H1 (cell line): ENCODE measurements around the gene ATOH8. TPM values are rescaled to one million over a fixed set of nuclear protein-coding genes. Genes with fewer than 3 reads are reported as not detected.

ENCODE experiments used
- CTCF ChIA-PET: fragments of 300-600 bp; sonication (Branson Sonifier 250); formaldehyde crosslinking; loops from one replicate; lab custom pipeline; 2021; ENCODE audit not compliant: partially characterized antibody; lab: Charles Lee
- POLR2A ChIA-PET: fragments of 300-600 bp; sonication (Branson Sonifier 250); formaldehyde crosslinking; loops from one replicate; lab custom pipeline; 2021; ENCODE audit warnings: inconsistent platforms; ENCODE audit not compliant: partially characterized antibody; lab: Charles Lee
- DNase-seq, 2 experiments: peaks; one replicate each; pipeline versions ENCODE4 v3.0.0 to v3.0.0-alpha.2; 2010 to 2022; ENCODE audit warnings: low spot score in 2 of 2, low read depth in 1 of 2, mixed read lengths in 1 of 2
- FAIRE-seq: peaks from 2 replicates; lab custom pipeline; 2011; peaks lifted over from hg19 to GRCh38; lab: Jason Lieb, UNC
- H2AFZ ChIP-seq: 2 replicates; pipeline ENCODE4 v1.8.1; 2012; ENCODE audit warnings: low read length, inconsistent platforms
- H2AK5ac ChIP-seq: 2 replicates; pipeline ENCODE4 v1.6.1; 2013; ENCODE audit warnings: low read depth, low read length
- H2BK120ac ChIP-seq: replicated peaks from 2 replicates; pipeline ENCODE3; 2013; ENCODE audit warnings: low read depth, low read length, inconsistent platforms
- H2BK12ac ChIP-seq: 2 replicates; pipeline ENCODE4 v1.6.1; 2013; ENCODE audit warnings: low read depth, low read length
- H2BK15ac ChIP-seq: 2 replicates; pipeline ENCODE4 v1.6.1; 2013; ENCODE audit warnings: low read length
- H2BK20ac ChIP-seq: 2 replicates; pipeline ENCODE4 v1.6.1; 2013; ENCODE audit warnings: low read length
- H2BK5ac ChIP-seq: 2 replicates; pipeline ENCODE4 v1.6.1; 2013; ENCODE audit warnings: low read depth, low read length
- H3K14ac ChIP-seq: 2 replicates; pipeline ENCODE4 v1.6.1; 2013; ENCODE audit warnings: inconsistent platforms; ENCODE audit not compliant: insufficient read length
- H3K18ac ChIP-seq: 2 replicates; pipeline ENCODE4 v1.6.1; 2013; ENCODE audit warnings: low read length; ENCODE audit errors: extremely low read depth
- H3K23ac ChIP-seq: 2 replicates; pipeline ENCODE4 v1.6.1; 2013; ENCODE audit warnings: inconsistent platforms; ENCODE audit not compliant: insufficient read length
- H3K23me2 ChIP-seq: 2 replicates; pipeline ENCODE4 v1.6.1; 2013; ENCODE audit warnings: low read depth, low read length
- H3K27ac ChIP-seq: 2 replicates; pipeline ENCODE4 v1.6.1; 2011; ENCODE audit warnings: low read depth, low read length, inconsistent platforms
- H3K27me3 ChIP-seq, 4 experiments: replicated peaks in 1 of 4; 1 replicate in 1 of 4; 2 replicates in 3 of 4; pipeline versions ENCODE4 v1.6.1 to v1.8.1; 2011 to 2013; ENCODE audit warnings: low read length in 3 of 4, mild to moderate bottlenecking in 3 of 4, inconsistent platforms in 2 of 4, mixed read lengths in 2 of 4, moderate library complexity in 1 of 4; ENCODE audit not compliant: control insufficient read depth in 3 of 4, insufficient read depth in 3 of 4; ENCODE audit errors: extremely low read depth in 1 of 4
- H3K36me3 ChIP-seq, 4 experiments: 2 replicates each; pipeline versions ENCODE4 v1.6.1 to v1.8.1; 2011 to 2013; ENCODE audit warnings: mild to moderate bottlenecking in 4 of 4, low read length in 3 of 4, moderate library complexity in 2 of 4, control low read depth in 1 of 4, inconsistent platforms in 1 of 4; ENCODE audit not compliant: insufficient read depth in 4 of 4, control insufficient read depth in 2 of 4
- H3K4ac ChIP-seq: replicated peaks from 2 replicates; pipeline ENCODE3; 2013; ENCODE audit warnings: low read length, low read depth, mixed read lengths, inconsistent platforms; ENCODE audit not compliant: insufficient read length
- H3K4me1 ChIP-seq, 4 experiments: replicated peaks in 1 of 4; 1 replicate in 1 of 4; 2 replicates in 3 of 4; pipeline versions ENCODE4 v1.6.1 to v1.8.1; 2011 to 2013; ENCODE audit warnings: low read length in 3 of 4, inconsistent platforms in 2 of 4, mixed read lengths in 1 of 4; ENCODE audit not compliant: insufficient read depth in 4 of 4, control insufficient read depth in 3 of 4
- H3K4me2 ChIP-seq, 2 experiments: 2 replicates each; pipeline versions ENCODE4 v1.6.1 to v1.8.1; 2011 to 2013; ENCODE audit warnings: low read depth in 2 of 2, low read length in 2 of 2, control low read depth in 1 of 2, inconsistent platforms in 1 of 2, mild to moderate bottlenecking in 1 of 2; ENCODE audit not compliant: insufficient read depth in 1 of 2
- H3K4me3 ChIP-seq, 4 experiments: fragments of 200-600, 300-600 bp in 1 of 4; sonication (generic), shearing (Covaris generic), sonication (Bioruptor Twin) in 1 of 4; 2 replicates each; pipeline versions ENCODE4 v1.5.1 to v1.8.1; 2011 to 2016; ENCODE audit warnings: low read length in 4 of 4, low read depth in 3 of 4, control low read depth in 2 of 4, inconsistent platforms in 2 of 4, mild to moderate bottlenecking in 2 of 4, mixed read lengths in 1 of 4, moderate library complexity in 1 of 4; ENCODE audit not compliant: insufficient read depth in 2 of 4; ENCODE audit errors: extremely low read depth in 1 of 4
- H3K56ac ChIP-seq: replicated peaks from 2 replicates; pipeline ENCODE3; 2013; ENCODE audit warnings: low read depth, mild to moderate bottlenecking, mixed read lengths, low read length, inconsistent platforms; ENCODE audit not compliant: insufficient read length
- H3K79me1 ChIP-seq: 2 replicates; pipeline ENCODE4 v1.6.1; 2013; ENCODE audit warnings: low read depth, low read length, control low read depth
- H3K79me2 ChIP-seq, 2 experiments: 2 replicates each; pipeline versions ENCODE4 v1.6.1 to v1.8.1; 2012 to 2013; ENCODE audit warnings: low read length in 2 of 2, mild to moderate bottlenecking in 2 of 2, inconsistent platforms in 1 of 2; ENCODE audit not compliant: insufficient read depth in 2 of 2, control insufficient read depth in 1 of 2
- H3K9ac ChIP-seq, 4 experiments: replicated peaks in 1 of 4; 1 replicate in 1 of 4; 2 replicates in 3 of 4; pipeline versions ENCODE4 v1.6.1 to v1.8.1; 2011 to 2013; ENCODE audit warnings: low read depth in 3 of 4, low read length in 3 of 4, control low read depth in 2 of 4, mild to moderate bottlenecking in 2 of 4, moderate library complexity in 2 of 4, inconsistent platforms in 1 of 4; ENCODE audit errors: extremely low read depth in 1 of 4
- H3K9me3 ChIP-seq, 2 experiments: 2 replicates each; pipeline versions ENCODE4 v1.6.1 to v1.8.1; 2012 to 2013; ENCODE audit warnings: mild to moderate bottlenecking in 2 of 2, moderate library complexity in 2 of 2, control low read depth in 1 of 2, inconsistent platforms in 1 of 2, low read depth in 1 of 2, low read length in 1 of 2, mixed read lengths in 1 of 2; ENCODE audit not compliant: insufficient read depth in 2 of 2
- H4K20me1 ChIP-seq, 2 experiments: replicated peaks in 1 of 2; 2 replicates each; pipeline versions ENCODE3 to v1.8.1; 2011 to 2013; ENCODE audit warnings: inconsistent platforms in 2 of 2, low read length in 2 of 2, mild to moderate bottlenecking in 1 of 2; ENCODE audit not compliant: insufficient read depth in 2 of 2, control insufficient read depth in 1 of 2
- H4K5ac ChIP-seq: 2 replicates; pipeline ENCODE4 v1.6.1; 2013; ENCODE audit warnings: low read length, low read depth, mixed read lengths, inconsistent platforms; ENCODE audit not compliant: insufficient read length
- H4K8ac ChIP-seq: 2 replicates; pipeline ENCODE4 v1.8.0; 2013; ENCODE audit warnings: mild to moderate bottlenecking, moderate library complexity, low read length, inconsistent platforms; ENCODE audit not compliant: insufficient read depth; ENCODE audit errors: extremely low read depth
- H4K91ac ChIP-seq: replicated peaks from 2 replicates; pipeline ENCODE3; 2013; ENCODE audit warnings: low read length, mixed read lengths, inconsistent platforms; ENCODE audit not compliant: insufficient read length
- SIRT6 ChIP-seq: IDR thresholded peaks from one replicate; pipeline ENCODE4 v1.7.1; 2012; ENCODE audit warnings: low read length, inconsistent platforms
- TAF7 ChIP-seq: optimal IDR thresholded peaks from 2 replicates; pipeline ENCODE3; 2011; ENCODE audit warnings: low read depth, mild to moderate bottlenecking, inconsistent platforms, low read length, moderate library complexity, borderline replicate concordance
- WGBS, 2 experiments: shearing (Covaris generic) in 1 of 2; methylation state at CpG; one replicate each; pipeline versions ENCODE4 v1.1.6 to v1.1.7; 2013 to 2015; ENCODE audit warnings: low lambda C conversion rate in 2 of 2, mixed read lengths in 2 of 2, inconsistent platforms in 1 of 2, low coverage in 1 of 2, missing lambda C conversion rate in 1 of 2; ENCODE audit not compliant: insufficient replicate concordance in 2 of 2, insufficient coverage in 1 of 2, insufficient read length in 1 of 2; ENCODE audit errors: extremely low coverage in 1 of 2, missing lambda C conversion rate in 1 of 2; 5-methylcytosine and 5-hydroxymethylcytosine counted together
- polyA plus RNA-seq, 7 experiments: library from polyadenylated mRNA; depleted of rRNA in 3 of 7; stranded (reverse) in 5 of 7; unstranded in 2 of 7; fragments of >200 nt in 5 of 7; fragments of 200-250 nt in 2 of 7; gene quantifications; 1 replicate in 5 of 7; 2 replicates in 1 of 7; 4 replicates in 1 of 7; pipeline versions ENCODE4 v1.2.1 to v1.2.3, GENCODE V29; 2011 to 2013; ENCODE audit warnings: missing spikeins in 2 of 7, mixed read lengths in 2 of 7
- total RNA-seq: library from RNA; stranded (reverse); fragmentation: NEBNext Ultra II Directional; extraction: Animal tissue kit (Norgen Biotek cat#: 25700); gene quantifications from 2 replicates; pipeline ENCODE4 v1.2.1, GENCODE V29; 2021
- TF ChIP-seq, protein P1 (sequence below): IDR thresholded peaks from 2 replicates; pipeline ENCODE4 v1.6.1; 2012; ENCODE audit warnings: low read length, inconsistent platforms

The ATOH8 gene
- total and polyA plus RNA-seq, 2 of the 8 experiments (the other 6 are each of a cell fraction or from before 2014, with no cell fraction given), result 0.50 to 0.53 TPM

DNA sequence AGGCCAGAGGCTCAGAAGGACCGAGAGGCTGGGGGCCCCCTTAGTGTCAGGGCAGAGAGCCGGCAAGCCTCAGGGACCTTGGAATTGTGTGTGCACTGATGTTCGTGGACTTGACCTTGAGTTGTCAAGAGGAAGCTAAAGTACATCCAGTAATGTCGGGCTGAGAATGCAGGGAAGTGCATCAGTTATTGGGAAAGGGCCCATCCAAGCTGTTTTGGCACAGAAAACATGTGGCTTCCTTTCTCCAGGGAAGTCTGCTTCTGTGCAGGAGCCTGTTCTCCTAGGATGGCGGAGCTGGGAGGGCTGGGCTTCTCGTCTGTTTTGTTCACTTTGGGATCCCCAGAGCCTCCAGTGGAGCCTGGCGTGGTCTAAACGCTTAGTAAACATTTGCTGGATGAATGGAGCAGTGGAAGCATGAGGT is 23.7 kb downstream of the ATOH8 start:
- Histone ChIP-seq H2AFZ (no peak overlapping the region), H3K9me3 (no peaks in the 10 kb centered on the region)

More for the DNA sequence above, 23.7 kb downstream of the ATOH8 start:
- no peak overlapping the region for H3K4me2 ChIP-seq
- FAIRE-seq (no peak), DNase-seq (no peak)
- no peak for TF ChIP-seq TAF7
- no peak for TF ChIP-seq SIRT6
- TF ChIP-seq, protein P1, sequence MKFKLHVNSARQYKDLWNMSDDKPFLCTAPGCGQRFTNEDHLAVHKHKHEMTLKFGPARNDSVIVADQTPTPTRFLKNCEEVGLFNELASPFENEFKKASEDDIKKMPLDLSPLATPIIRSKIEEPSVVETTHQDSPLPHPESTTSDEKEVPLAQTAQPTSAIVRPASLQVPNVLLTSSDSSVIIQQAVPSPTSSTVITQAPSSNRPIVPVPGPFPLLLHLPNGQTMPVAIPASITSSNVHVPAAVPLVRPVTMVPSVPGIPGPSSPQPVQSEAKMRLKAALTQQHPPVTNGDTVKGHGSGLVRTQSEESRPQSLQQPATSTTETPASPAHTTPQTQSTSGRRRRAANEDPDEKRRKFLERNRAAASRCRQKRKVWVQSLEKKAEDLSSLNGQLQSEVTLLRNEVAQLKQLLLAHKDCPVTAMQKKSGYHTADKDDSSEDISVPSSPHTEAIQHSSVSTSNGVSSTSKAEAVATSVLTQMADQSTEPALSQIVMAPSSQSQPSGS, result no peak
- TF ChIP-seq, all 59 proteins: peak for 0
- POLR2A ChIA-PET, result interaction anchor here (0.9 to 1.3 kb wide), 3 partner anchors 9 to 24 kb away, joined by 3 read pairs; partner anchors contain the start of gene ATOH8
- H2BK120ac ChIP-seq, result no peak overlapping the region
- H3K79me1 ChIP-seq, result no peaks in the 10 kb centered on the region
- no peak overlapping the region for H3K14ac ChIP-seq
- no peak overlapping the region for H3K56ac ChIP-seq
- CTCF ChIA-PET, result interaction anchor here (0.9 to 47.8 kb wide), 10 partner anchors 3 to 59 kb away, joined by 3 to 986 read pairs (median 4); partner anchors contain the start of gene ATOH8
- H3K27me3 ChIP-seq, result peaks cover 0 to 6% (median 5%) of the 10 kb centered on the region in 4 experiments; a peak in 4 of 7 replicates
- no peak overlapping the region for H3K27ac ChIP-seq
- no peak overlapping the region for H3K4me3 ChIP-seq
- H4K8ac ChIP-seq, result no peak overlapping the region
- peaks cover 0 to 5% (median 3%) of the 10 kb centered on the region in 4 experiments; a peak in 6 of 7 replicates for H3K4me1 ChIP-seq
- no peak overlapping the region for H4K5ac ChIP-seq
- H3K18ac ChIP-seq, result no peak overlapping the region
- no peak overlapping the region for H2AK5ac ChIP-seq
- H3K4ac ChIP-seq, result no peak overlapping the region
- H3K23me2 ChIP-seq, result no peaks in the 10 kb centered on the region
- no peak overlapping the region for H3K9ac ChIP-seq
- no peak overlapping the region for H2BK20ac ChIP-seq
- H2BK15ac ChIP-seq, result no peak overlapping the region
- no peak overlapping the region for H4K91ac ChIP-seq
- H3K23ac ChIP-seq, result no peak overlapping the region
- no peaks in the 10 kb centered on the region for H3K79me2 ChIP-seq
- no peak overlapping the region for H2BK5ac ChIP-seq
- no peaks in the 10 kb centered on the region for H4K20me1 ChIP-seq
- 82% methylated on average over 8 of the region's 8 CpGs; no CpG with 5 or more reads in 1 of the 2 experiments for WGBS, 2 experiments
- H3K36me3 ChIP-seq, result no peaks in the 10 kb centered on the region
- 0 out of 2 replicates have a peak overlapping the region, but pooled peaks have one; percentile 21 for H2BK12ac ChIP-seq
